DND-41 (cell line): ENCODE data around the gene PERP.

ENCODE experiments used
- CTCF ChIP-seq: IDR thresholded peaks from 2 replicates; pipeline ENCODE4 v1.5.1; 2012; ENCODE audit warnings: borderline replicate concordance, low read length, moderate library complexity, mild to moderate bottlenecking; ENCODE audit not compliant: poor library complexity, severe bottlenecking; ENCODE audit errors: extremely low read depth
- EZH2 ChIP-seq: IDR thresholded peaks from 3 replicates; pipeline ENCODE4 v1.6.1; 2012; ENCODE audit warnings: borderline replicate concordance, low read depth, mild to moderate bottlenecking, moderate library complexity, low read length, inconsistent platforms; ENCODE audit not compliant: severe bottlenecking

DNA sequence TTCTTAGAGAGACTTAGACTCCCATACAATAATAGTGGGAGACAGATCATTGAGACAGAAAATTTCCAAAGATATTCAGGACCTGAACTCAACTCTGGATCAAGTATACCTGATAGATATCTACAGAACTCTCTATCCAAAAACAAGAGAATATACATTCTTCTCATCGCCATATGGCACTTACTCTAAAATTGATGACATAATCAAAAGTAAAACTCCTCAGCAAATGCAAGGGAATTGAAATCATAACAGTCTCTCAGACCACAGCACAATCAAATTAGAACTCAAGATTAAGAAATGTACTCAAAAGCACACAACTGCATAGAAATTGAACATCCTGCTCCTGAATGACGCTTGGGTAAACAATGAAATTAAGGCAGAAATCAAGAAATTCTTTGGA, 28.7 kb downstream of the PERP start:
- TF ChIP-seq EZH2 (no peak), CTCF (no peak)
